ENCODE measurements around the gene ATRX. TPM values are rescaled to one million over a fixed set of nuclear protein-coding genes. Genes with fewer than 3 reads are reported as not detected.

ATRX gene
- polyA plus RNA-seq, 1 donor from 2014 or later = 64.0 TPM

- Histone ChIP-seq H3K4me3 (ENCODE audit: low read length) (no peak overlapping the region), H3K9me2 (ENCODE audit: insufficient read depth, low read length) (no peaks in the 10 kb centered on the region), H3K9ac (ENCODE audit: low read length) (no peak overlapping the region), H3K4me2 (ENCODE audit: low read length) (no peak overlapping the region), H4K20me1 (ENCODE audit: insufficient read depth) (no peaks in the 10 kb centered on the region), H2AFZ (ENCODE audit: low read depth, low read length) (no peak overlapping the region), H3K79me2 (replicated peaks; ENCODE audit: insufficient read depth, low read length) (no peaks in the 10 kb centered on the region), H3K9me3 (ENCODE audit: low read length) (no peaks in the 10 kb centered on the region), H3K27ac (ENCODE audit: low read length) (no peak overlapping the region), H3F3A (ENCODE audit: insufficient read depth, low read length, poor library complexity, severe bottlenecking) (no peaks in the 10 kb centered on the region), H3K27me3 (ENCODE audit: insufficient read depth, low read depth, low read length) (no peaks in the 10 kb centered on the region), H3K36me3 (ENCODE audit: insufficient read depth, low read length) (no peaks in the 10 kb centered on the region)
- TF ChIP-seq EZH2 (IDR thresholded peaks at IDR 0.05; ENCODE audit: borderline replicate concordance, insufficient read depth, low read length, poor library complexity, severe bottlenecking) (no peak), POLR2AphosphoS5 (IDR thresholded peaks at IDR 0.05) (no peak), EP300 (conservative IDR thresholded peaks at IDR 0.05; ENCODE audit: poor library complexity, severe bottlenecking) (no peak), SMC3 (conservative IDR thresholded peaks at IDR 0.05; ENCODE audit: poor library complexity) (no peak), RAD21 (conservative IDR thresholded peaks at IDR 0.05) (no peak), REST (IDR thresholded peaks at IDR 0.05; ENCODE audit: borderline replicate concordance) (no peak), TAF1 (IDR thresholded peaks at IDR 0.05; ENCODE audit: low read depth) (no peak), CTCF (IDR thresholded peaks at IDR 0.05; ENCODE audit: poor library complexity, severe bottlenecking) (no peak), MXI1 (conservative IDR thresholded peaks at IDR 0.05; ENCODE audit: poor library complexity, severe bottlenecking) (no peak)
These were observed 106.9 kb downstream of the ATRX start for GRCh38 chrX:77679144-77679543.

- Histone ChIP-seq H3K4me3 (ENCODE audit: low read length) (no peak overlapping the region), H3K9ac (ENCODE audit: low read length) (no peak overlapping the region), H3K79me2 (replicated peaks; ENCODE audit: insufficient read depth, low read length) (no peaks in the 10 kb centered on the region), H3K27ac (ENCODE audit: low read length) (no peak overlapping the region), H3K36me3 (ENCODE audit: insufficient read depth, low read length) (no peaks in the 10 kb centered on the region), H2AFZ (ENCODE audit: low read depth, low read length) (no peak overlapping the region), H3K9me2 (ENCODE audit: insufficient read depth, low read length) (no peaks in the 10 kb centered on the region), H3K9me3 (ENCODE audit: low read length) (no peaks in the 10 kb centered on the region), H4K20me1 (ENCODE audit: insufficient read depth) (no peaks in the 10 kb centered on the region), H3K27me3 (ENCODE audit: insufficient read depth, low read depth, low read length) (no peaks in the 10 kb centered on the region), H3F3A (ENCODE audit: insufficient read depth, low read length, poor library complexity, severe bottlenecking) (no peaks in the 10 kb centered on the region), H3K4me2 (ENCODE audit: low read length) (no peak overlapping the region)
- TF ChIP-seq TAF1 (IDR thresholded peaks at IDR 0.05; ENCODE audit: low read depth) (no peak), RAD21 (conservative IDR thresholded peaks at IDR 0.05) (no peak), CTCF (IDR thresholded peaks at IDR 0.05; ENCODE audit: poor library complexity, severe bottlenecking) (no peak), POLR2AphosphoS5 (IDR thresholded peaks at IDR 0.05) (no peak), EZH2 (IDR thresholded peaks at IDR 0.05; ENCODE audit: borderline replicate concordance, insufficient read depth, low read length, poor library complexity, severe bottlenecking) (no peak), EP300 (conservative IDR thresholded peaks at IDR 0.05; ENCODE audit: poor library complexity, severe bottlenecking) (no peak), MXI1 (conservative IDR thresholded peaks at IDR 0.05; ENCODE audit: poor library complexity, severe bottlenecking) (no peak), SMC3 (conservative IDR thresholded peaks at IDR 0.05; ENCODE audit: poor library complexity) (no peak), REST (IDR thresholded peaks at IDR 0.05; ENCODE audit: borderline replicate concordance) (no peak)
These were observed 110.0 kb downstream of the ATRX start for GRCh38 chrX:77675986-77676385.
